NCI-H446 (cell line): Measurements from ENCODE around the gene FKBP3.
"Not testable (repeated sequence)": the region's sequence is repeated elsewhere in the genome, so short reads cannot be mapped to it uniquely, and the experiment has no call there.

Source experiments
- DNase-seq, 2 experiments: peaks; one replicate each; lab custom pipeline; 2025; lab: John Stamatoyannopoulos, UW

The FKBP3 gene

GRCh38 chr14:45134051-45134958, at the start of gene FKBP3:
Gene FKBP3 (minus strand): TSS chr14:45134481. CDS start chr14:45134456, 25 bp downstream.
- peak; percentile 94 to 99 for DNase-seq

GRCh38 chr14:45181806-45182205, 47.5 kb upstream of the FKBP3 start:
- DNase-seq, result no peak

GRCh38 chr14:45181329-45181728, 47.0 kb upstream of the FKBP3 start:
- DNase-seq, result no peak

GRCh38 chr14:45177076-45177475, 42.8 kb upstream of the FKBP3 start:
- DNase-seq, result no peak

- DNase-seq, result no peak
Measured at GRCh38 chr14:45169906-45170305, 35.6 kb upstream of the FKBP3 start.

GRCh38 chr14:45156067-45156466, 21.8 kb upstream of the FKBP3 start:
- DNase-seq, result no peak

GRCh38 chr14:45150386-45150890, 16.2 kb upstream of the FKBP3 start:
- DNase-seq, result no peak

- no peak for DNase-seq
Measured at GRCh38 chr14:45149602-45150001, 15.3 kb upstream of the FKBP3 start.

GRCh38 chr14:45145214-45145613, 10.9 kb upstream of the FKBP3 start:
- DNase-seq, result no peak

- DNase-seq, result no peak
Measured at GRCh38 chr14:45144658-45145057, 10.4 kb upstream of the FKBP3 start.

- DNase-seq, result not testable (repeated sequence)
Measured at GRCh38 chr14:45142083-45142482, 7.8 kb upstream of the FKBP3 start.

- DNase-seq, result no peak
Measured at GRCh38 chr14:45140661-45141187, 6.4 kb upstream of the FKBP3 start.

- DNase-seq, result no peak
Measured at GRCh38 chr14:45136399-45136798, 2.1 kb upstream of the FKBP3 start.

- peak; percentile 99 for DNase-seq
Measured at GRCh38 chr14:45135659-45136395, 1.5 kb upstream of the FKBP3 start, which contains the start of gene FANCM. Gene FANCM (plus strand): TSS chr14:45135930. CDS start chr14:45136032, 102 bp downstream.

GRCh38 chr14:45135156-45135555, 875 bp upstream of the FKBP3 start:
- peak in 1 of 2 experiments; percentile 49 for DNase-seq

GRCh38 chr14:45133683-45134050, 614 bp downstream of the FKBP3 start:
- DNase-seq, result no peak

GRCh38 chr14:45128963-45129629, 5.2 kb downstream of the FKBP3 start:
- no peak for DNase-seq

- DNase-seq, result no peak
Measured at GRCh38 chr14:45125754-45126153, 8.5 kb downstream of the FKBP3 start.

GRCh38 chr14:45123271-45123670, 11.0 kb downstream of the FKBP3 start:
- DNase-seq, result no peak

GRCh38 chr14:45120096-45120495, 14.2 kb downstream of the FKBP3 start:
- DNase-seq, result no peak

GRCh38 chr14:45118594-45118993, 15.7 kb downstream of the FKBP3 start:
- no peak for DNase-seq

GRCh38 chr14:45114327-45114726, 20.0 kb downstream of the FKBP3 start:
- DNase-seq, result no peak
